ENCODE measurements around the gene CUX1. TPM values are rescaled to one million over a fixed set of nuclear protein-coding genes. Genes with fewer than 3 reads are reported as not detected.

The CUX1 gene
- total RNA-seq, 1 donor from 2014 or later, result 56.5 TPM

GRCh38 chr7:101969997-101970585 is 152.7 kb downstream of the CUX1 start:
- no peak for TF ChIP-seq CTCF (IDR thresholded peaks at IDR 0.05; ENCODE audit: partially characterized antibody, unreplicated experiment)

GRCh38 chr7:101970801-101971200 is 153.4 kb downstream of the CUX1 start:
- Mint-ChIP-seq H3K27me3 (ENCODE audit: unreplicated experiment) (peaks cover 5% of the 10 kb centered on the region), H3K4me1 (ENCODE audit: low read depth, unreplicated experiment) (peaks cover 8% of the 10 kb centered on the region), H3K9me3 (ENCODE audit: unreplicated experiment) (peaks cover 6% of the 10 kb centered on the region), H3K27ac (ENCODE audit: unreplicated experiment) (no peak overlapping the region), H3K36me3 (ENCODE audit: unreplicated experiment) (no peaks in the 10 kb centered on the region), H3K4me3 (ENCODE audit: unreplicated experiment) (no peak overlapping the region)
- TF ChIP-seq CTCF (IDR thresholded peaks at IDR 0.05; ENCODE audit: partially characterized antibody, unreplicated experiment), result no peak
- no peak for DNase-seq

More at GRCh38 chr7:101969997-101970585, 152.7 kb downstream of the CUX1 start:
- Mint-ChIP-seq H3K4me3 (ENCODE audit: unreplicated experiment) (no peak overlapping the region), H3K4me1 (ENCODE audit: low read depth, unreplicated experiment) (peaks cover 8% of the 10 kb centered on the region), H3K9me3 (ENCODE audit: unreplicated experiment) (peaks cover 6% of the 10 kb centered on the region), H3K36me3 (ENCODE audit: unreplicated experiment) (no peaks in the 10 kb centered on the region), H3K27me3 (ENCODE audit: unreplicated experiment) (peaks cover 5% of the 10 kb centered on the region), H3K27ac (ENCODE audit: unreplicated experiment) (no peak overlapping the region)
- no peak for DNase-seq

DNA sequence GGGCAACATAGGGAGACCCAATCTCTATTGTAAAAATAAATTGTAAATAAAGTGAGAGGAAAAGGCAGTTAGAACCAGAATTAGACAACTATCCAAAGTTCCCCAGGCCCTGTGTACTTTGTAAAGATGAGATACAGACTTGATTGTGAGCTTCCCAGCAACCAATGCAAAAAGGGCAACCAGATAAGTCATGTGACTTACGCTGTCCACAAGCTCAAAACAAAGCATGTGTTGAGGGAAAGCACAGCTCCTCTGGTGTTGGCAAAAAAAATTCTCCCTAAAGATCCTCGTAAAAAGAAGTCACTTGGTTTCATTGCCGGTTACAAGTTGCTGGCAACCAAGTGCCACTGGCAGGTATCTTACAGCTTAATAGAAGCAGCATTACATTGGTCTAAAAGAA is 154.0 kb downstream of the CUX1 start:
- peaks cover 2% of the 10 kb centered on the region for H3K27me3 Mint-ChIP-seq (ENCODE audit: unreplicated experiment)
- peaks cover 8% of the 10 kb centered on the region for H3K4me1 Mint-ChIP-seq (ENCODE audit: low read depth, unreplicated experiment)
- no peak overlapping the region for H3K4me3 Mint-ChIP-seq (ENCODE audit: unreplicated experiment)
- H3K9me3 Mint-ChIP-seq (ENCODE audit: unreplicated experiment), result peaks cover 5% of the 10 kb centered on the region
- no peak overlapping the region for H3K27ac Mint-ChIP-seq (ENCODE audit: unreplicated experiment)
- no peak for TF ChIP-seq CTCF (IDR thresholded peaks at IDR 0.05; ENCODE audit: partially characterized antibody, unreplicated experiment)
- no peaks in the 10 kb centered on the region for H3K36me3 Mint-ChIP-seq (ENCODE audit: unreplicated experiment)
- no peak for DNase-seq

- H3K27me3 Mint-ChIP-seq (ENCODE audit: unreplicated experiment), result peaks cover 2% of the 10 kb centered on the region
- peaks cover 8% of the 10 kb centered on the region for H3K4me1 Mint-ChIP-seq (ENCODE audit: low read depth, unreplicated experiment)
- H3K27ac Mint-ChIP-seq (ENCODE audit: unreplicated experiment), result peak overlapping the region; percentile 28
- DNase-seq, result no peak
- no peak overlapping the region for H3K4me3 Mint-ChIP-seq (ENCODE audit: unreplicated experiment)
- TF ChIP-seq CTCF (IDR thresholded peaks at IDR 0.05; ENCODE audit: partially characterized antibody, unreplicated experiment), result no peak
- peaks cover 5% of the 10 kb centered on the region for H3K9me3 Mint-ChIP-seq (ENCODE audit: unreplicated experiment)
- no peaks in the 10 kb centered on the region for H3K36me3 Mint-ChIP-seq (ENCODE audit: unreplicated experiment)
These were observed 155.2 kb downstream of the CUX1 start for GRCh38 chr7:101972627-101973026.

- Mint-ChIP-seq H3K27me3 (ENCODE audit: unreplicated experiment) (peaks cover 4% of the 10 kb centered on the region), H3K27ac (ENCODE audit: unreplicated experiment) (no peak overlapping the region), H3K36me3 (ENCODE audit: unreplicated experiment) (no peaks in the 10 kb centered on the region), H3K9me3 (ENCODE audit: unreplicated experiment) (peaks cover 6% of the 10 kb centered on the region), H3K4me3 (ENCODE audit: unreplicated experiment) (no peak overlapping the region), H3K4me1 (ENCODE audit: low read depth, unreplicated experiment) (peaks cover 10% of the 10 kb centered on the region)
- no peak for DNase-seq
- TF ChIP-seq CTCF (IDR thresholded peaks at IDR 0.05; ENCODE audit: partially characterized antibody, unreplicated experiment), result no peak
These were observed 155.7 kb downstream of the CUX1 start for GRCh38 chr7:101973130-101973529.
